CD4-positive, alpha-beta T cell treated with Interleukin-21 for 1 hour (primary cell): Measurements from ENCODE around the gene GAB1.

Source experiments
- DNase-seq: peaks from one replicate; pipeline ENCODE4 v3.0.0-alpha.2; 2020

The GAB1 gene

DNA sequence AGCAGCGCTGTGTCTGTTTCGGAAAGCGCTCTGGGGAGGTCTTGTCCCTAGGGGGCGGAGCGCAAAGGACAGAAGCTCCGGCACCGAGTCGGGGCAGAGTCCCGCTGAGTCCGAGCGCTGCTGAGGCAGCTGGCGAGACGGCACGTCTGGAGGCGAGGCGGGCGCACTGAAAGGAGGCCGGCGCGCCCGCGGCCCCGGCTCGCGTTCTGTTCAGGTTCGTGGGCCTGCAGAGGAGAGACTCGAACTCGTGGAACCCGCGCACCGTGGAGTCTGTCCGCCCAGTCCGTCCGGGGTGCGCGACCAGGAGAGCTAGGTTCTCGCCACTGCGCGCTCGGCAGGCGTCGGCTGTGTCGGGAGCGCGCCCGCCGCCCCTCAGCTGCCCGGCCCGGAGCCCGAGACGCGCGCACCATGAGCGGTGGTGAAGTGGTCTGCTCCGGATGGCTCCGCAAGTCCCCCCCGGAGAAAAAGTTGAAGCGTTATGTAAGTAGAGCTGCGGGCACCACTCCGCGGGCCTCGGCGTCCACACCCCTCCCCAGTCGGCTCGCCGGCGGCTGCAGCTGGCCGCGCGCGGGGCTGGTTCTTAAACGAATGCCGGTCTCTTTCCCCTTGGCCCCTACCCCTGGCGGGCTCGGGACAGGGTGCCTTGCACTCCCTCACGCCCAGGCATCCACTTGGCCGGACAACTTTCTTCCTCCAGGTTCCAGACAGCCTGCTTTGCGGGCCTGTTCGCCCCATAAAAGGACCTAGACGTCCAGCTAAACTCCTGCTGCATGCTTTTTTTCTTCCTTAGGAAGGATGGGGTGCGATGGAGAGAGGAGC is at the start of gene GAB1:
GAB1 (plus strand) TSS at position 96 of the 819 bp plus-strand sequence; CDS start at position 409, 313 bp downstream.
- peak; percentile 23 for DNase-seq

GRCh38 chr4:143287572-143287923 is 49.1 kb upstream of the GAB1 start:
- no peak for DNase-seq

DNA sequence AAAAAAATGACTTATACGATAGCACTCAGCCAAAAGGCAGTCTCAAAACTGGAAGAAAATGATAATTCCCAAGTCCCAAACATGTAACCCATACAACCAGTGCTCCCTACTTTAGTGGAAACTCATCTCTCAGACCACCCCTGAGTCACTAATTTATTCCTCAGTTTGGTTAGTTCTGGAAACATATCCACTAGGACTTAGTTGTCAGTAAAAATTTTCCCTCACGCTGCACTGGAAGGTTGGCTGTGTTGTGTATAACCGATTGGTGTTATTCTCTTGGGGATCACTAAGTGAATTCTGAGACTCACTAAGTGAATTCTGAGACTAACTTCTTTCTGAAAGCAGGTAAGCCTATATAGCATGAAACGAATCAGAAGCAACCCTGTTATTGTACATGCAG is 48.5 kb upstream of the GAB1 start:
- DNase-seq: no peak

GRCh38 chr4:143289370-143289769 is 47.3 kb upstream of the GAB1 start:
- no peak for DNase-seq

DNA sequence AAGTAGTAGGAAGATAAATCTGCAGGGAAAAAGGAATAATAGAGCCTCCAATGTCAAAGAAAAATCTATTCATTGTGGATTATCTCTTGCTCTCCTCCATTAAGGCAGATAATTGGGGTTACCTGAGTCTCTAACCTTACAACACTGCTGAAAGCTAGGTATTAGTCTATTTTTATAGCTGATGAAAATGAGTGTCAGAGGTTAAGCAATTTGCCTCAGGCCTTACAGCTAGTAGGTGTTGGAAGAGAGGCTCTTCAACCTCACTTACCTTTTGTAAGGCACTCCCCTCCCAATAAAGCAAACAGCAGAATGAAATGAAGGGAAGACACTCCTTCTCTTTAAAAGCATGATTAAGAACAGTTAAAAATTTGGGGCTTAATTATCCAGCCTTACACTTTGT is 45.4 kb upstream of the GAB1 start:
- DNase-seq: no peak

- no peak for DNase-seq
Observed at GRCh38 chr4:143292858-143293257, 43.8 kb upstream of the GAB1 start.

GRCh38 chr4:143294310-143294709 is 42.4 kb upstream of the GAB1 start:
- no peak for DNase-seq

GRCh38 chr4:143294710-143295275 is 41.9 kb upstream of the GAB1 start:
- DNase-seq: no peak

- no peak for DNase-seq
Observed at GRCh38 chr4:143296397-143297067, 40.1 kb upstream of the GAB1 start.

DNA sequence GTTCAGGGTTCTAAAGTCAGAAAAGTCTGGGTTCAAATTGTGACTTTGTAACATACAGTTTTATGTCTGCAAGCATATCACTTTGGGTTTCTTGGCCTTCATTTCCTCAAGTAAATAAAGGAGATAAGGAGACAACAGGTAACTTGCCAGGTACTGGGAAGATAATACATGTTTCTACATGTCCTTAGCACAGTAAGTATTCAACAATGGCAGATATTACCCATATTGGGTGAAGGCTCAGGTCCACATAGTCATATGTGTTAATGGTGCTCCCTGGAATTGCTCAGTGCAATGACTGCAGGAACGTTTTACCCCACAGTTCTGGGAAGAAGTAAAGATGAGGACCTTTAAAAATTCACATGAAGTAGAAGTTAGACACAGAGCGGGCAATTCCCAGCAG is 35.8 kb upstream of the GAB1 start:
- DNase-seq: no peak

DNA sequence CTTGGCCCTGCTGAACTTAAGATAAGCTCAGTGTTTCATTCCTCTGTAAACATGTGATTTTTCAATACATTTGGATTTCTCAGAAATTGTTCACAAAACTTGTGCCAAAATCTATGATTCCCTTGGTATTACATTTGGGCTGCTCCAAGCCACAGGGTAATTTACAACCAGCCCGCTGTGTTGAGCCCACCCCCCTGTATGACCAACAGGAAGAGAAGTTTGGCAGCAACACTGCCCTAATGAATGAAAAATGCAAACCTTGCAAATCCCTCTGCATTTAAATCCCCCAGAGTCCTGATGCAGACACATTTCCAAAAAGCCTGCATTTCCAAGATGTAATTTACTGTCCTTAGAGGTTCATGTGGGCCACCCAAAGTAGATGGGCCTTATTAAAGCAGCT is 34.1 kb upstream of the GAB1 start:
- no peak for DNase-seq

DNA sequence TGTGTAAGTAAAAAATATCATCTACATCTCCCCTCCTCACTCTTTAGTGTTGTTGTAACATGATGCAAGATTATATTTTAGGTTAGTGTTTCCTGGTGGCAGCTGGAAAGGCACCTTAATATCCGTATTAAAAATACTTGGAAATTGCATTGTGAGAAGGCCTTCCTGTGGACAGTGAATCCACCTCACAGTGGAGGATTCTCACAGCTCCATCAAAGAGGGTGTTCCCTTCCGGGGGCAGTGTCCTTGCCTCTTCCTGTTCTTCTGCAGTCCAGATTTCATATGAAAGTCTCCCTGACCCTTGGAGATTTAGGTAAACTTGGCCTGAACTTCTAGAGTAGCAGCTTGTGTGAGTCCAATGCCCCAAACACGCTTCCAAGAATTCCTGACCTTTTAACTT is 29.9 kb upstream of the GAB1 start:
- DNase-seq: no peak

DNA sequence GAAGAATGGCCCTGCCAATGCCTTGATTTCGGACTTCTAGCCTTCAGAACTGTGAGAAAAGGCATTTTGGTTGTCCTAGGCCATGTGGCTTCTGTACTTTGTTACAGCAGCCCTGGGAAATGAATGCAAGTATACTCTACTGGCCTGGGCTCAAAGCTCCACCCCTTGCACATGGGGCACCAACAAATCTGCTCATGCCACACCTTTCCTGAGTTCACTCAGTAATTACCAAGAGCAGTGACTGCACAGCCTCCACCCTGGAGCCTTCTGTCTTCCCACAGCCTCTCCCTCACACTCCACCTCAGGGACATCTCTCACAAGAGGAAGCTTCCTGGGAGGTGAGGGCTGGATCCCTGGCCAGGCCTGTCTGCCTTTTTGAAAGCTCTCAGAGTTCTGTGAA is 29.1 kb upstream of the GAB1 start:
- no peak for DNase-seq

GRCh38 chr4:143308377-143308776 is 28.3 kb upstream of the GAB1 start:
- no peak for DNase-seq

DNA sequence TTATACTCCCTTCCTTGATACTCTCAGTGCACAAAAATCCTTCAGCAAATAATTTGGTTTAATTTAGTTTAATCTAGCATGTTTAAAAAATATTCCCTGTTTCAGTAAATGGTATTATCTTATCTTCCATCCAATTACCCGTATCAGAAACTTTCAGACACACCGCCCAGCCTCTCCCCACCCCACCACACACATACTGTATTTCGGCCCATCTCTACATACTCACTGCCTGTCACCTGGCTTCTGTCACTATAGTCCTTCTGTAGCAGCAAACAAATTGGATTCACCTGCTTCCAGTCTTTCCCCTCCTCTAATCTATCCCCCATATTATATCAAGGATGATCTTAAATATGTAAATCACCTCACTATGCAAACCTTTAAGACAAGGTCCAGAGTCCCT is 24.8 kb upstream of the GAB1 start:
- no peak for DNase-seq

DNA sequence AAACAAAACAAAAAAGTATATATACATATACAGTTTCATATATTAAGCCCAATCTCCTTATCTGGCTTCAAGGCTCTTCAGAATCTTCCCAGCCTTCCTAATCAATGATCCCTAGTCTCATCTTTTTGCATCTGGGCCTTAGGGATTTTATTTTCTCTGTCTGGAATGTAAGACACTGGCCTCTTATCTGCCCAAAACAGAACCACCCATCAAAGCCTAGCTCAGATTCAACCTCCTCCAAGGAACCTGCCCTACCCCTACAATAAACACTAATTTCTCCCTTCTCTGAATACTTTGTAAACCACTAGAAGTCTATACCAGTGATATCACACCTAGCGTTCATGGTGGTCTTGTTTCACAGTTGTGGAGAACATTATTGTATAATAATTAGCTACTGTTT is 23.2 kb upstream of the GAB1 start:
- no peak for DNase-seq

GRCh38 chr4:143313996-143314395 is 22.7 kb upstream of the GAB1 start:
- no peak for DNase-seq

DNA sequence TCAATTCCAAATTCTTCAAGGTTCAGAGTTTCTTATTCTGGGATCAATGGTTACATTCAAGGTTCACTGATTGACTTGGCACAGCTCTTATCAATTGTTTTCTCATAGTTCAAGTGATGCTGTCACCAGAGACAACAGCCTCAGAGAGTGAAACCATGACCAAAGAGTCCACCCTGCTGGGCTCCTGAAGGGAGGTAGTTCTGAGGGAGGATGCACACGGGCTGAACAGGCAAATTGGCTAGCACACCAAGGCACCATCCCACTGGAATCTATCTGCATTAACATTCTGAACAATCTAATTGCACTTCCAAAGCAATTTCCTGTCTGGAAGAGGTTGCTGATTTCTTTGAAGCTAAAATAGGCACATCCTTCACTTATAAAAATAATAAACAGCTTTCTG is 16.6 kb upstream of the GAB1 start:
- DNase-seq: no peak

- DNase-seq: no peak
Observed at GRCh38 chr4:143326735-143327134, 9.9 kb upstream of the GAB1 start.

GRCh38 chr4:143329985-143330384 is 6.7 kb upstream of the GAB1 start:
- no peak for DNase-seq

- peak; percentile 10 for DNase-seq
Observed at GRCh38 chr4:143335979-143336780, 496 bp upstream of the GAB1 start.

DNA sequence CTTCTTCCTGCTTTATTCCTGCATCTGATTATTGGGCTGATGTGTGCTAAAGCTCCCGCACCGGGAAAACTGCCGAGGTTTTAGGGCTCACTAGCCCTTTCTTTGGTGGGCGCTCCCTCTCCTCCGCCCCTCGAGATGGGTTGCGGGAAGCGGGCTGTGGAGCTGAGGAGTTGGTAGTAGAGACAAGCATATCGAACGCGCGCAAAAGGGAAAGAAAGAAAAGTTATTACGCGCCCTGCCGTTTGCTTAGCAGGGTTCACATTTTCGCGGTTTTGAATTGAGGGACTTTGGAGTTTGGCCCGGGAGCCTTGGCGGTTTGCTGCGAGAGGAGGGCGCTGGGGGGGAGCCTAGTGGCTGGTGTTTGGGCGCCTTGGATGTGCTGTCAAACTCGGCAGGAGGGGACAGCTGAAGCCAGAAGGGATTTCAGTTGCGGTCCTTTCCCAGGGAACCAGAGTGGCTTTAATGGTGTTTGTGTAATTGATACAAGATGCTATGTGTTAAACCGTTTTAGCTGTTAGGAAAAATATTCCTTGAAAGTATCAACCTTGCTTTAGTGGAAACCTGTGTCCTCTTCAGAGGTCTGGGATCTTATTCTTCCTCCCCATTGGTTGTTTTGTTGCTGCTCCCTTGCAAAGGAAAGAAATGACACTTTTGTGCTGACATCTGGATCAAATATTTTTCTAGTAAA is 1.1 kb downstream of the GAB1 start:
- DNase-seq: no peak

- DNase-seq: no peak
Observed at GRCh38 chr4:143338313-143338712, 1.6 kb downstream of the GAB1 start.
